D721Med (cell line): ENCODE measurements around the gene RAB11FIP5.

ENCODE experiments used
- DNase-seq: peaks from one replicate; pipeline ENCODE4 v3.0.0; 2011; ENCODE audit warnings: low spot score; ENCODE audit not compliant: insufficient read length
- FAIRE-seq: peaks from 2 replicates; lab custom pipeline; 2011; peaks lifted over from hg19 to GRCh38; lab: Jason Lieb, UNC
- TF ChIP-seq, protein P1 (sequence below): IDR thresholded peaks from 2 replicates; pipeline ENCODE4 v1.5.1; 2012; ENCODE audit warnings: mild to moderate bottlenecking, control low read depth; ENCODE audit not compliant: insufficient read depth; ENCODE audit errors: missing control alignments

RAB11FIP5 gene

GRCh38 chr2:73117441-73117840 is 4.7 kb upstream of the RAB11FIP5 start:
- DNase-seq (no peak), FAIRE-seq (no peak)
- TF ChIP-seq, protein P1, sequence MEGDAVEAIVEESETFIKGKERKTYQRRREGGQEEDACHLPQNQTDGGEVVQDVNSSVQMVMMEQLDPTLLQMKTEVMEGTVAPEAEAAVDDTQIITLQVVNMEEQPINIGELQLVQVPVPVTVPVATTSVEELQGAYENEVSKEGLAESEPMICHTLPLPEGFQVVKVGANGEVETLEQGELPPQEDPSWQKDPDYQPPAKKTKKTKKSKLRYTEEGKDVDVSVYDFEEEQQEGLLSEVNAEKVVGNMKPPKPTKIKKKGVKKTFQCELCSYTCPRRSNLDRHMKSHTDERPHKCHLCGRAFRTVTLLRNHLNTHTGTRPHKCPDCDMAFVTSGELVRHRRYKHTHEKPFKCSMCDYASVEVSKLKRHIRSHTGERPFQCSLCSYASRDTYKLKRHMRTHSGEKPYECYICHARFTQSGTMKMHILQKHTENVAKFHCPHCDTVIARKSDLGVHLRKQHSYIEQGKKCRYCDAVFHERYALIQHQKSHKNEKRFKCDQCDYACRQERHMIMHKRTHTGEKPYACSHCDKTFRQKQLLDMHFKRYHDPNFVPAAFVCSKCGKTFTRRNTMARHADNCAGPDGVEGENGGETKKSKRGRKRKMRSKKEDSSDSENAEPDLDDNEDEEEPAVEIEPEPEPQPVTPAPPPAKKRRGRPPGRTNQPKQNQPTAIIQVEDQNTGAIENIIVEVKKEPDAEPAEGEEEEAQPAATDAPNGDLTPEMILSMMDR: no peak

- FAIRE-seq (no peak), DNase-seq (no peak)
- TF ChIP-seq, protein P1: no peak
Measured at GRCh38 chr2:73116182-73116960, 3.6 kb upstream of the RAB11FIP5 start.

GRCh38 chr2:73114273-73114867 is 1.6 kb upstream of the RAB11FIP5 start:
- FAIRE-seq (no peak), DNase-seq (no peak)
- TF ChIP-seq, protein P1: no peak

DNA sequence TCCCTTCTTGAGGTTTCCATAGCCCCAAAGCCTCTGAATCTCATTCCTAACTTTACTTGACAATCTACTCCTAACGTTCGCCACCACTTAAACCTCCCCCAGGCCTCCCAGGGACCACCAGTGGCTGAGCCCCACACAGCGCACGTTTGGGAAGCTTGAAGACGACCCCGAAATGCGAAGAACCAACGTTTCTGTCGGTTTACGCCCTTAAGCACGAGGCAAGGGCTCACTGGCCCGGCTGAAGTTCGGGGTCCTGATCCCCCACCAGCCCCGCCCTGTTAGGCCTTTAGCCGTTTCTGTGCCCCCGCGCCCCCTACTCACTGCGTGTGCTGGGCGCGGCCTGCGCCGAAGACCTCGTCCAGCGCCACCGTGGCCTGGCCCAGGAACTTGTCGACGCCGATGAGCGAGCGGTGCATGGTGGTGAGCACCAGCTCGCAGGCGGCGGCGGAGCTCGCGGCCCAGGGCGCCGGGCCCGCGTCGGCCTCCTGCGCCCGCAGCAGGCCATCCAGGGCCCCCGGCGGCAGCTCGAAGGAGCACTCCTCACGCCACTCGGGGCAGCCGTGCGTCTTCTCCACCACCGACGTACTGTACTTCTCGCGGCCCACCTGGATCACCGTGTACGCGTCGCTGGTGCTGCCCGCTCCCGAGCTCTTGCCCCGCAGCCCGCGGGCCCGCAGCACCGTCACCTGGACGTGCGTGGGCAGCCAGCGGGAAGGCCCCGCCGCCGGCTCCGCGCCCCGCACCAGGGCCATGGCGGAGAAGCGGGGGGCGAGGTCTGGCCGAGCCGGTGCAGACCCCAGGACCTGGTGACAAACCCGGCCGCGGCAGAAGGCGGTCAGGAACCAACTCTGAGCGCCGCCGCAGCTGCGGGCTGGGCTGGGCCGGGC is 479 bp downstream of the RAB11FIP5 start:
- TF ChIP-seq, protein P1: no peak
- DNase-seq (no peak), FAIRE-seq (no peak)

DNA sequence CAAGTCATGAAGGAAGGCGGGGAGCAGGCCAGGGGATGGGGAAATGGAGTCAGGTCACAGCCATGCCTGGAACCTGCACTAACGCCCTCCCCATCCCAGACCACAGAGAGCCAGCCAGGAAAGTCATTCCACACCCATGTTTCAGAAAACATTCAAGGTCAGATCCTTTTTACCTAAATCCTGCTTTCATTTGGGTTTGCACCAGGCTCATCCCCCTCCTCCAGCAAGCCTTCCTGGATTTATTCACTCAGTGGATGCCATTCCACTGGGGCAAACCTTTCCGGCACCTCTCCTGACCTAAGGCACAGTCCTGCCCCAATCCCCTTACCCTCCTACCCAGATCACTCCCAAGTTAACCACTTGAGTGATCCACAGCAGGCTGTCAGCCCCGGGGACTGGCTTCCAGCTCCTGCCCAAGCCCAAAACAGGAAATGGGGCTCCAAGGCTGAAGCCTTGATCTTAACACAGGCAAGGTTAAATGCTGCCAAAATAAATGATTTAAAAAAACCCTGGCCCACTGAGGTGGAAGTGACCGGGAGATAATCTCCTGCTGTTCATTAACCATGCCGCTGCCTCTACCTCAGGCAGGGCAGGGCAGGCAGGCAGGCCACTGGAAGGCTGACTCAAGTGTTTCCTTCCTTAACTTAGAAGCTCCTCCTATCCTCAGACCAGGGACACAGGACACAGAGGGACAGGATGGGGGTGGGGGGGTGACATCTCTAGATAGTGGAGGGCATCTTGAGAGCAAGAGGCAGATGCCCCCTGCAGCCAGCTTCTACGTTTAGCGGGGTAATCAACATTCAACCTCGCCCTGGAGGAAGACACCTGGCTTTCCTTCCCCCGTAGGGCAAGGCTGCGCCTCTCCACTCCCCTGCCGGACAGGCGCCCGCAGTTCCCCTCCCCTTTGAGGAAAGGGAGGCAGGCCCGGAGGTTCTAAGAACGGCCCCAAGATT is 1.4 kb downstream of the RAB11FIP5 start:
- FAIRE-seq (no peak), DNase-seq (no peak)
- TF ChIP-seq, protein P1: no peak

- TF ChIP-seq, protein P1: no peak
- no peak for DNase-seq
- no peak for FAIRE-seq
Measured at GRCh38 chr2:73110168-73111072, 2.3 kb downstream of the RAB11FIP5 start.
